ENCODE measurements around the gene CHADL.

The CHADL gene

DNA sequence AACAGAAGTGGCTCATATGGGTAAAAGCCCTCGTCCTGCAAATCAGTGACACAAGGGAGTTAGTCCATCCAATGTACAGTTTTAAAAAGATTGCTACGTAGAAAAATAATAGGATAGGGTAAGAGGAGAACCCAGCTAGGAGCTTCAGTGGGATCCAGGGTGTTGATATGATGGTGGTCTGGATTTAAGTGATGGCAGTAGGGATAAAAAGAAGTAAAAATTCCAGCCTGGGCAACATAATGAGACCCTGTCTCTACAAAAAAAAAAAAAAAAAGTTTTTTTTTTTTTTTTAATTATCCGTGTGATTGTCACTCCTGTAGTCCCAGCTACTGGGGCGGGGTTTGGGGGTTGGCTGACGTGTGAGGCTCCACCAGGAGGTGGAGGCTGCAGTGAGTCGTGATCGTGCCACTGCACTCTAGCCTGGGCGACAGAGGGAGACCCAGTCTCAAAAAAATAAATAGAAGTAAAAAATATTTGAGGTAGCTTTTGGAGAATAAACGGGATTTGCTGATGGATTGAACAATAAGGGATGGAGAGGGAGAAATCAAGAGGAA lies 42.6 kb downstream of the CHADL start:
- peak; percentile 66 for ATAC-seq
- TF ChIP-seq, protein P1, sequence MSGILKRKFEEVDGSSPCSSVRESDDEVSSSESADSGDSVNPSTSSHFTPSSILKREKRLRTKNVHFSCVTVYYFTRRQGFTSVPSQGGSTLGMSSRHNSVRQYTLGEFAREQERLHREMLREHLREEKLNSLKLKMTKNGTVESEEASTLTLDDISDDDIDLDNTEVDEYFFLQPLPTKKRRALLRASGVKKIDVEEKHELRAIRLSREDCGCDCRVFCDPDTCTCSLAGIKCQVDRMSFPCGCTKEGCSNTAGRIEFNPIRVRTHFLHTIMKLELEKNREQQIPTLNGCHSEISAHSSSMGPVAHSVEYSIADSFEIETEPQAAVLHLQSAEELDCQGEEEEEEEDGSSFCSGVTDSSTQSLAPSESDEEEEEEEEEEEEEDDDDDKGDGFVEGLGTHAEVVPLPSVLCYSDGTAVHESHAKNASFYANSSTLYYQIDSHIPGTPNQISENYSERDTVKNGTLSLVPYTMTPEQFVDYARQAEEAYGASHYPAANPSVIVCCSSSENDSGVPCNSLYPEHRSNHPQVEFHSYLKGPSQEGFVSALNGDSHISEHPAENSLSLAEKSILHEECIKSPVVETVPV (CRISPR knock-in tag; IDR thresholded peaks at IDR 0.05), result no peak
- no peak for TF ChIP-seq ZFP30 (CRISPR knock-in tag; IDR thresholded peaks at IDR 0.05)
- TF ChIP-seq, protein P2, sequence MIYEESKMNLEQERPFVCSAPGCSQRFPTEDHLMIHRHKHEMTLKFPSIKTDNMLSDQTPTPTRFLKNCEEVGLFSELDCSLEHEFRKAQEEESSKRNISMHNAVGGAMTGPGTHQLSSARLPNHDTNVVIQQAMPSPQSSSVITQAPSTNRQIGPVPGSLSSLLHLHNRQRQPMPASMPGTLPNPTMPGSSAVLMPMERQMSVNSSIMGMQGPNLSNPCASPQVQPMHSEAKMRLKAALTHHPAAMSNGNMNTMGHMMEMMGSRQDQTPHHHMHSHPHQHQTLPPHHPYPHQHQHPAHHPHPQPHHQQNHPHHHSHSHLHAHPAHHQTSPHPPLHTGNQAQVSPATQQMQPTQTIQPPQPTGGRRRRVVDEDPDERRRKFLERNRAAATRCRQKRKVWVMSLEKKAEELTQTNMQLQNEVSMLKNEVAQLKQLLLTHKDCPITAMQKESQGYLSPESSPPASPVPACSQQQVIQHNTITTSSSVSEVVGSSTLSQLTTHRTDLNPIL (CRISPR knock-in tag; IDR thresholded peaks at IDR 0.05; ENCODE audit: low read depth), result no peak

DNA sequence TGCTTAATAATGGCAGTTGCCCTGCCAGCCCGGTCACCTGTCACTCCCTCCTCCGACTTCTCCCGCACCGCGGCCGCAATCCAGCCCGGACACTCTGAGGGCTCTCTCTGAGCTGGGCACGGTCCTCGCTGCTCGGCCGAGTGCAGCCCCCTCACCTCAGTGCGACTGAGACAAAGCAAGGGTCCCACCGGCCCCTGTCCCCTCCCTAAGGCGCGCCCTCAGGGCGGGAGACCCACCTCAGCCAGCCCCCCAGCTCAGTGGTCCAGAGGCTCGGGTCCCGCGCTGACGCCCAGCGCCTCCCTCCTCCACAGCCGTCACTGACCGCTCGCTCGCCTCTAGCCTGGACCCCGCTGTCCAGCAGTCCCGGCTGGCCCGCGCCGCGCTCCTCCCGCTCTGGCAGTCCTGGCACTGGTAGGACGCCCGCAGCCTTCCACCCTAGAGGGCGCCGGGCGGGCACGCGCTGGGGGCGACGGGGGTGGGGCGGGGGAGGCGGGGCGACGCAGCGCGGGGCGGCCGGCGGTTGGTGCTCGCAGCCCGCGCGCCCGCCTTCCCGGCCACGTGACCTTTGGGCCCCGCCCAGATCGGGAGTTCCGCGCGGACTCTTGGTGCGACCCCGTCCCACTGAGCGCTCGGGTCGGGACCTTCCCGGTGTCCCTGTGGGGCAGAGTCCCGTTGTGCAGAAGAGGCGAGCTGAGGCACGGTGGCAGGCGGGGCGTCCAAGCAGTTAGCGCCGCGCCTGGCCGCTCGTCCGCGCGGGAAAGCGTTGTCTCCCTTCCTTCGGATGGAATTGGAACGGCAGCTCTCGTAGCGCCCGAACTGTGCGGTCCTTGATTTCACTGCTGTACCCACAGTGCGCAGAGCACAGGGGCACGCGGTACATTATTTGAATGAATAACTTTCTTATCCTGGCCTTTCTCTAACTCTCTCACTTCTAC lies 43.4 kb downstream of the CHADL start:
- TF ChIP-seq SNAI2 (CRISPR knock-in tag; IDR thresholded peaks at IDR 0.05) (no peak), CSDC2 (CRISPR knock-in tag; IDR thresholded peaks at IDR 0.05) (no peak), GLIS3 (CRISPR knock-in tag; IDR thresholded peaks at IDR 0.05) (no peak), ZNF565 (CRISPR knock-in tag; conservative IDR thresholded peaks at IDR 0.05; ENCODE audit: low read depth) (no peak), ZFP30 (CRISPR knock-in tag; IDR thresholded peaks at IDR 0.05) (no peak), ARNTL (CRISPR knock-in tag; IDR thresholded peaks at IDR 0.05; ENCODE audit: borderline replicate concordance, low read depth) (no peak), ZNF70 (CRISPR knock-in tag; IDR thresholded peaks at IDR 0.05) (no peak), ZC3H10 (CRISPR knock-in tag; IDR thresholded peaks at IDR 0.05) (no peak), TCF4 (CRISPR knock-in tag; IDR thresholded peaks at IDR 0.05; ENCODE audit: borderline replicate concordance) (no peak), ZFP3 (CRISPR knock-in tag; IDR thresholded peaks at IDR 0.05) (no peak), PPARA (CRISPR knock-in tag; IDR thresholded peaks at IDR 0.05; ENCODE audit: borderline replicate concordance) (no peak)
- TF ChIP-seq, protein P2 (CRISPR knock-in tag; IDR thresholded peaks at IDR 0.05; ENCODE audit: low read depth), result no peak
- TF ChIP-seq, protein P3, sequence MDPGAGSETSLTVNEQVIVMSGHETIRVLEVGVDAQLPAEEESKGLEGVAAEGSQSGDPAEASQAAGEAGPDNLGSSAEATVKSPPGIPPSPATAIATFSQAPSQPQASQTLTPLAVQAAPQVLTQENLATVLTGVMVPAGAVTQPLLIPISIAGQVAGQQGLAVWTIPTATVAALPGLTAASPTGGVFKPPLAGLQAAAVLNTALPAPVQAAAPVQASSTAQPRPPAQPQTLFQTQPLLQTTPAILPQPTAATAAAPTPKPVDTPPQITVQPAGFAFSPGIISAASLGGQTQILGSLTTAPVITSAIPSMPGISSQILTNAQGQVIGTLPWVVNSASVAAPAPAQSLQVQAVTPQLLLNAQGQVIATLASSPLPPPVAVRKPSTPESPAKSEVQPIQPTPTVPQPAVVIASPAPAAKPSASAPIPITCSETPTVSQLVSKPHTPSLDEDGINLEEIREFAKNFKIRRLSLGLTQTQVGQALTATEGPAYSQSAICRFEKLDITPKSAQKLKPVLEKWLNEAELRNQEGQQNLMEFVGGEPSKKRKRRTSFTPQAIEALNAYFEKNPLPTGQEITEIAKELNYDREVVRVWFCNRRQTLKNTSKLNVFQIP (CRISPR knock-in tag; IDR thresholded peaks at IDR 0.05; ENCODE audit: borderline replicate concordance, low read depth), result no peak
- TF ChIP-seq, protein P4, sequence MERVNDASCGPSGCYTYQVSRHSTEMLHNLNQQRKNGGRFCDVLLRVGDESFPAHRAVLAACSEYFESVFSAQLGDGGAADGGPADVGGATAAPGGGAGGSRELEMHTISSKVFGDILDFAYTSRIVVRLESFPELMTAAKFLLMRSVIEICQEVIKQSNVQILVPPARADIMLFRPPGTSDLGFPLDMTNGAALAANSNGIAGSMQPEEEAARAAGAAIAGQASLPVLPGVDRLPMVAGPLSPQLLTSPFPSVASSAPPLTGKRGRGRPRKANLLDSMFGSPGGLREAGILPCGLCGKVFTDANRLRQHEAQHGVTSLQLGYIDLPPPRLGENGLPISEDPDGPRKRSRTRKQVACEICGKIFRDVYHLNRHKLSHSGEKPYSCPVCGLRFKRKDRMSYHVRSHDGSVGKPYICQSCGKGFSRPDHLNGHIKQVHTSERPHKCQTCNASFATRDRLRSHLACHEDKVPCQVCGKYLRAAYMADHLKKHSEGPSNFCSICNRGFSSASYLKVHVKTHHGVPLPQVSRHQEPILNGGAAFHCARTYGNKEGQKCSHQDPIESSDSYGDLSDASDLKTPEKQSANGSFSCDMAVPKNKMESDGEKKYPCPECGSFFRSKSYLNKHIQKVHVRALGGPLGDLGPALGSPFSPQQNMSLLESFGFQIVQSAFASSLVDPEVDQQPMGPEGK (CRISPR knock-in tag; IDR thresholded peaks at IDR 0.05; ENCODE audit: borderline replicate concordance), result no peak
- TF ChIP-seq, protein P1 (CRISPR knock-in tag; IDR thresholded peaks at IDR 0.05), result no peak
- TF ChIP-seq, protein P5, sequence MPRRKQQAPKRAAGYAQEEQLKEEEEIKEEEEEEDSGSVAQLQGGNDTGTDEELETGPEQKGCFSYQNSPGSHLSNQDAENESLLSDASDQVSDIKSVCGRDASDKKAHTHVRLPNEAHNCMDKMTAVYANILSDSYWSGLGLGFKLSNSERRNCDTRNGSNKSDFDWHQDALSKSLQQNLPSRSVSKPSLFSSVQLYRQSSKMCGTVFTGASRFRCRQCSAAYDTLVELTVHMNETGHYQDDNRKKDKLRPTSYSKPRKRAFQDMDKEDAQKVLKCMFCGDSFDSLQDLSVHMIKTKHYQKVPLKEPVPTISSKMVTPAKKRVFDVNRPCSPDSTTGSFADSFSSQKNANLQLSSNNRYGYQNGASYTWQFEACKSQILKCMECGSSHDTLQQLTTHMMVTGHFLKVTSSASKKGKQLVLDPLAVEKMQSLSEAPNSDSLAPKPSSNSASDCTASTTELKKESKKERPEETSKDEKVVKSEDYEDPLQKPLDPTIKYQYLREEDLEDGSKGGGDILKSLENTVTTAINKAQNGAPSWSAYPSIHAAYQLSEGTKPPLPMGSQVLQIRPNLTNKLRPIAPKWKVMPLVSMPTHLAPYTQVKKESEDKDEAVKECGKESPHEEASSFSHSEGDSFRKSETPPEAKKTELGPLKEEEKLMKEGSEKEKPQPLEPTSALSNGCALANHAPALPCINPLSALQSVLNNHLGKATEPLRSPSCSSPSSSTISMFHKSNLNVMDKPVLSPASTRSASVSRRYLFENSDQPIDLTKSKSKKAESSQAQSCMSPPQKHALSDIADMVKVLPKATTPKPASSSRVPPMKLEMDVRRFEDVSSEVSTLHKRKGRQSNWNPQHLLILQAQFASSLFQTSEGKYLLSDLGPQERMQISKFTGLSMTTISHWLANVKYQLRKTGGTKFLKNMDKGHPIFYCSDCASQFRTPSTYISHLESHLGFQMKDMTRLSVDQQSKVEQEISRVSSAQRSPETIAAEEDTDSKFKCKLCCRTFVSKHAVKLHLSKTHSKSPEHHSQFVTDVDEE (CRISPR knock-in tag; IDR thresholded peaks at IDR 0.05), result no peak
- ATAC-seq, result peak; percentile 87
